Dedifferentiated amniotic fluid mesenchymal stem cell (primary cell): ENCODE measurements around the gene ADGRG3.

Experiments used
- DNase-seq: peaks from one replicate; pipeline ENCODE4 v3.0.0-alpha.2; 2016; ENCODE audit errors: extremely low spot score

The ADGRG3 gene

GRCh38 chr16:57646388-57647039 lies 21.6 kb upstream of the ADGRG3 start:
- DNase-seq, result no peak

- DNase-seq, result no peak
These were observed 20.8 kb upstream of the ADGRG3 start for GRCh38 chr16:57647136-57647875.

- DNase-seq, result no peak
These were observed 20.0 kb upstream of the ADGRG3 start for GRCh38 chr16:57648125-57648524.

GRCh38 chr16:57648581-57649442 lies 19.3 kb upstream of the ADGRG3 start:
- peak; percentile 63 for DNase-seq

- no peak for DNase-seq
These were observed 18.7 kb upstream of the ADGRG3 start for GRCh38 chr16:57649443-57649751.

GRCh38 chr16:57649846-57650245 lies 18.3 kb upstream of the ADGRG3 start:
- no peak for DNase-seq

- no peak for DNase-seq
These were observed 16.5 kb upstream of the ADGRG3 start for GRCh38 chr16:57651344-57652333.

- DNase-seq, result no peak
These were observed 15.2 kb upstream of the ADGRG3 start for GRCh38 chr16:57652695-57653471.

- no peak for DNase-seq
These were observed 14.2 kb upstream of the ADGRG3 start for GRCh38 chr16:57653936-57654335.

GRCh38 chr16:57656342-57656955 lies 11.7 kb upstream of the ADGRG3 start:
- no peak for DNase-seq

GRCh38 chr16:57657228-57657627 lies 10.9 kb upstream of the ADGRG3 start:
- DNase-seq, result no peak

GRCh38 chr16:57658130-57658877 lies 9.8 kb upstream of the ADGRG3 start:
- no peak for DNase-seq

GRCh38 chr16:57658878-57659674 lies 9.0 kb upstream of the ADGRG3 start:
- no peak for DNase-seq

- no peak for DNase-seq
These were observed 7.2 kb upstream of the ADGRG3 start for GRCh38 chr16:57660715-57661463.

GRCh38 chr16:57661510-57661909 lies 6.6 kb upstream of the ADGRG3 start:
- no peak for DNase-seq

GRCh38 chr16:57661936-57662906 lies 5.9 kb upstream of the ADGRG3 start:
- DNase-seq, result no peak

- no peak for DNase-seq
These were observed 4.7 kb upstream of the ADGRG3 start for GRCh38 chr16:57663436-57663835.
